Fibroblast of mammary gland (primary cell): ENCODE measurements around the gene TNFRSF25.
"Not testable (repeated sequence)": the region's sequence is repeated elsewhere in the genome, so short reads cannot be mapped to it uniquely, and the experiment has no call there.

Source experiments
- DNase-seq: peaks from one replicate; pipeline ENCODE4 v3.0.0-alpha.2; 2010; ENCODE audit warnings: low read depth
- H3K4me3 ChIP-seq: 2 replicates; pipeline ENCODE4 v1.5.1; 2011; ENCODE audit warnings: low read depth, mild to moderate bottlenecking, low read length, moderate library complexity; ENCODE audit not compliant: control insufficient read depth
- CTCF ChIP-seq: conservative IDR thresholded peaks from 2 replicates; pipeline ENCODE4 v1.5.1; 2011; ENCODE audit warnings: low read depth, low read length, inconsistent platforms; ENCODE audit not compliant: control insufficient read depth, insufficient read depth

TNFRSF25 gene

DNA sequence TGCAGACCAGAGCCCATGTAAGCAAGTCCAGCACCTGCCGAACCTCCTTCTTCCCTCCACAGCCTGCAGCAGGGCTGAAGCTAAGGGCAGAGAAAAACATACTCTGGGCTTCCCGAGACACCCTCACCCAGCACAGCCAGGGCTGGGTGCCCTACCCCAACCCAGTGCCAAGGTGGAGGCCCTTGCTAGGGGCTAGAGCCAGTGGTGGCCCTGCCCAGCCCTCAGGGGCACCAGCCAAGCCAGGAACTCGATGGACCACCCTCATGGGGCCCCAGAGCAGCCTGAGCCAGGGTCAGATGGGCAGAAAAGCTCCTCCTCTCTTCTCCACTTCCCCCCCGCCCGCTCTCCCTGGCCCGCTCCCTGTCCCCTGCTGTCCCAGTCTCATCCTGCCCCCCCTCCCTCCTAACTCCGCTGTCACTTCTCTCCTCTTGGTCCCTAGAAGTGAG lies 15.9 kb downstream of the TNFRSF25 start:
- no peak for TF ChIP-seq CTCF
- no peak overlapping the region for H3K4me3 ChIP-seq
- no peak for DNase-seq

DNA sequence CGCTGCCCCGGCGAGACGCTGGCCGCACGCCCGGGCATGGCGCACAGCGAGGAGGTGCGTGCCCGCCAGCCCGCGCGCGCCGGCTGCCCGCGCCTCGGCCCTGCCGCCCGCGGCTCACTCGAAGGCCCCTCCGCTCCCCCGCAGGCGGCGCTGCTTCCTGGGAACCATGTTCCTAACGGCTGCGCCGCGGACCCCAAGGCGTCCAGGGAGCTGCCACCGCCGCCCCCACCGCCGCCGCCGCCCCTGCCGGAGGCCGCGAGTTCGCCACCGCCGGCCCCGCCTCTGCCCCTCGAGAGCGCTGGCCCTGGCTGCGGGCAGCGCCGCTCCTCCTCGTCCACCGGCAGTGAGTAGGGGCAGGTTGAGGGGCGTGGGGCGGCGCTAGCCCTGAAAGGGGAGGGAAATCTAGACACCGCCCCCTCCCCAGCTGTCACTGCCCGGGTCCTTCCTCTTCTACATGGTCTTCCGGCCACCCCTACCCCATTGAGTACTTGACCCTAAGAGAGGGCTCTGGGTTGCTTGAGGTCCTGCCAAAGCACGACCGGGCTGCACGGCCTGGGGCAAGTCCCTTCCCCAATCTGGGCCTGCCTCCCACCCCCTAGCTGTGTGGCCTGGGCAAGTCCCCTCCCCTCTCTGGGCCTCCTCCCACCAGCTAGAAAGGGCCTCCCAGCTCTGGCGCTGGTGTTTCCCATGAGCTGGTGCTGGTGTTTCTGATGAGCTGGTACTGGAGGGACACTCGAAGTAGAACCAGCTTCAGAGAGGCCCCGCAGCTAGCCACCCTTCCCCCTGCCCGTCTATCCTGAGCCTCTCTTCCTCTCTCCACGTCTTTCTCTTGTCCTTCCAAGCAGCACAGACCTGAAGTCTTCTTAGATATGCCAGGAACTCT lies 17.0 kb downstream of the TNFRSF25 start:
- H3K4me3 ChIP-seq, result no peak overlapping the region
- no peak for DNase-seq
- TF ChIP-seq CTCF, result no peak

DNA sequence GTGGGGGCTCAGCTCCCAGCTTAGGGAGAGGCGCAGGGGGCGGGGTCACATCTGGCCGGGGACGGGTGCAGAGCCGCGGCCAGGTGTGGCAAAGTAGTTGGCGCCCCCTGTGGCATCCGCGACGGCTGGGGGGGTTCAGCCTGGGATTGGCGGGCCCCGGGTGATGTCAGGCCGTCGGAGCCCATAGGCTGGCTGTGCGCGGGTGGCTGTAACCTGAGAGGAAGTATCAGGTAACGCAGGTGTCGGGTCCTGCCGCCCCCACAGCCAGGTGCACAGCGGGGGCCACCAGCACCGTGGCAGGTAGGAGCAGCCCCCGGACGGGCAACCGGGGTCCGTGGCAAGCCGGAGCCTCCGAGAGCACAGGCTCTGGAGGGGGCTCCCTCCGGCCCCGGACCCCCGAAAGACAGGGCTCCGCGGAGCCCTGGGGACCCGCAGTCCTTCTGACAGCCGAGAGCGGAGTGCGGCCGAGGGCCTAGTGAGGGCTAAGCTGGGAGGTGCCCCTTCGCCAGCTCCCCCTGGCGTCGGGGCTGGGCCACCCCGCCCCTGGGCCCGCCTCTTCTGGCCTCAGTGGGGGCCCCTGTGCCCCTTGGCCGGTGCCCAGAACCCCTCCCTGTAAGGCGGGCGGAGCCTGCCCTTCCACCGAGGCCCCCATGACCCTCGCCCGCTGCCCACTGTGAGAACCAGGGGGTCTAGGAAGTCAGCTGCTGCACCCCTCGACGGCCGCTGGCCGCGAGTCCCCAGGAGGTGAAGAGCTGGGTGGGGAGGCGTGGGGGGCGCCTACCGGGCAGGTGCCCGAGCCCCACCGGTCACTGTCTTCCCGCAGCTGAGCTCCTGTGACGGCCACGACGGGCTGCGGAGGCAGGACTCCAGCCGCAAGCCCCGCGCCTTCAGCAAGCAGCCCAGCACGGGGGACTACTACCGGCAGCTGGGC lies 17.9 kb downstream of the TNFRSF25 start:
- TF ChIP-seq CTCF, result no peak
- no peak overlapping the region for H3K4me3 ChIP-seq
- DNase-seq, result no peak

DNA sequence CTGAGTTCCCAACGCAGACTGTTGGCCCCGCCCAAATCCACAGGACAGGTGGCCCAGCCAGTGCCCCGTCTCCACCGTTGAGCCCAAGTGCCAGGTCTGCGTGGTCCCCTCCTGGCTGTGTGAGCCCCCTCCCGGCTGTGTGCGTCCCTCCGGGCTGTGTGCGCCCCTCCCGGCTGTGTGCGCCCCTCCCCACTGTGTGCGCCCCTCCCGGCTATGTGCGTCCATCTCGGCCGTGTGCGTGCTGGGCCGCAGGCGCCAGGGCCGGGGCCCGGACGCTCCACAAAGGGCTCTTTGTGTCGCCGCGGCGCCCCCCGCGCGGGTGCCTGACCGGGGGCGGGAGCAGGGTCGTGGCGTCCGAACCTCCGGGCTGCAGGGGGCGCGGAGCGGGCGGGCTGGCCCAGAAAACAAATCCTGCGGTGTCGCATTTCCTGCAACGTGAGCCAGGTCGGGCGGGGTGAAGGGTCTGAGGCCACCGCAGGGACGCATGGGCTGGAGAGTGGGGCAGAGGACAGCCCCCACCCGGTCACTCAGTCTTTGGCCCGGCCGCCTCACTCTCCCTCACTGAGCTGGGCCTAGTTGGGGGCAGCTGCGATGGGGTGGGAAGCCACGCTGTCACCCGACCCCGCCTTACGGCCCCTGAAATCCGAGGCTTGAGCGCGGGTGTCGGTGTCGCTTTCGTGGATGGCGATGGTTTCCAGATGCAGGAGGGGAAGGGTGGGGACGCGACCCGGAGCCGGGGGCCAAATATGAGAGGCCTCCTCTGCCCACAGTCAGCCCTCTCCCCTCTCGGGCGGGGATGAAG lies 18.8 kb downstream of the TNFRSF25 start:
- no peak for DNase-seq
- no peak for TF ChIP-seq CTCF
- H3K4me3 ChIP-seq, result no peak overlapping the region

DNA sequence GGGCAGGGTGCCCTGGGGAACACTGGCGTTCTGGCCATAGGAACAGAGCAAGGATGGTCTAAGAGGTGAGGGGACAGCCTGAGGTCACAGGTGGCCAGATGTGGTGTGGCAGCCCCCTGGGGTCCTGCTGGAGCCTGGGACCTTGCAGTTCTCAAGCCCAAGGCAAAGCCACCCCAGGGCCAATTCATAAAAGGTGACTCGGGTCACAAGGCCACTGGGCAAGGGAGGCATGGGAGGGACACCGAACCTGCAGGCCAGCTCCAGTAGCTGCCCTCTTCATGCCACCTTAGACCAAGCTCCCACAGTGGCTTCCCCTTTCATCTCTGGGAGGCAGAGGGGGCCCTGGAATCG lies 19.3 kb downstream of the TNFRSF25 start:
- no peak for DNase-seq
- no peak overlapping the region for H3K4me3 ChIP-seq
- no peak for TF ChIP-seq CTCF

- not testable (repeated sequence) for H3K4me3 ChIP-seq, DNase-seq
These were observed 20.0 kb downstream of the TNFRSF25 start for GRCh38 chr1:6445929-6446328.
